GM21360 (cell line): Measurements from ENCODE around the gene TULP4.
"Not testable (repeated sequence)": the region's sequence is repeated elsewhere in the genome, so short reads cannot be mapped to it uniquely, and the experiment has no call there.

Experiments used
- ATAC-seq: cut with Tn5 transposase; IDR thresholded peaks from one replicate; pipeline ENCODE4 v1.9.1; 2021; ENCODE audit warnings: mild to moderate bottlenecking, moderate library complexity; ENCODE audit not compliant: unreplicated experiment

The TULP4 gene

DNA sequence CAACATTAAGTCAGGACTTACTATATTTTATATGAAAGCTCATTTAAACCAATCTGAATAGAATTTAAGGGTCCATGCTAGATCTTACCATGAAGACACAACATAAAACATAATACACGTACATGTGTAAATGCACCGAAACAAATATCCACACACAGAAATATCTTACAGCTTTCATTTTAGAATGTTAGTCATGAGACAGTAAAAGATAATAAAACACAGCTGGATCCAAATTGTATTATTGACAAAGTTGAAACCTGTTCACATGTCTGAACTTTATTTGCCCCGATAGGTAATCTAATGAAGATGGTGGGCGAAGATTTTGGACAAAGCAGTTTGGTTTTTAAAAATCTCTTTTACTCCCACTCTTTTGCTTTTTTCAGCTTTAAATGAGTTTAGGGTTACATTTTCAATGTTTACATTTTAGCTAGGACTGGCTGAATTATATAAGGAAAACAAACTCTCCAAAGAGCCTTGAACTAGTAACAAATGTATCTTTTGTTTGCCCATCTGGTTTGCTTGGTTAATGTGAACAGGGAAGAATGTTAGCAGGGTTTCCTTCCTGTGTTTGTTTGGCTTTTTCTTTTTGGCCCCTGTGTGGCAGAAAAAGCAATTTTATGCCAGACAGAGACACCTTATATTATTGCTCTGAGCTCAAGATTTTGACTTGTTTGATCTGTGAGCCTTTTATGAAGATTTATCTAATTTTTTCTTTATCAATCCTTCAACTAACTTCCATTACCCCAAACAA is 242.5 kb downstream of the TULP4 start:
- ATAC-seq, result no peak

DNA sequence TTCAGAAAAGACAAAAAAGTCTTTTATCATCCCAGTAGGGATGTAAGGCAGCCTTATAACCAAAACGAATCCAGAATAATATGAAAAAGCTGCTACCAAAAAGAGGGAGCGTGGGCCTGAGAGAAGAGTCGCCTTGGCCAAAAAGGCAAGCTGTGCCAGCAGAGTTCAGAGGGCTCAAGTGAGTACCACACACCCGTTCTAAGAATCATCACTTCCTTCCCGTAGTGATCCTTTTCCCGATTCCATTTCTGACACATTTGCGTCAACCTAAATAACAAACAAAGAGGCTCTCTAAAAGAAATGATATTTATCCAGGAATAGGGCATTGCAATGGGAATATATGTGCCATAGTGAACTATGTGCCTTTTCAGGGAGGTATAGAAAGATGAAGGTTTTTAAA is 243.8 kb downstream of the TULP4 start:
- ATAC-seq, result no peak

DNA sequence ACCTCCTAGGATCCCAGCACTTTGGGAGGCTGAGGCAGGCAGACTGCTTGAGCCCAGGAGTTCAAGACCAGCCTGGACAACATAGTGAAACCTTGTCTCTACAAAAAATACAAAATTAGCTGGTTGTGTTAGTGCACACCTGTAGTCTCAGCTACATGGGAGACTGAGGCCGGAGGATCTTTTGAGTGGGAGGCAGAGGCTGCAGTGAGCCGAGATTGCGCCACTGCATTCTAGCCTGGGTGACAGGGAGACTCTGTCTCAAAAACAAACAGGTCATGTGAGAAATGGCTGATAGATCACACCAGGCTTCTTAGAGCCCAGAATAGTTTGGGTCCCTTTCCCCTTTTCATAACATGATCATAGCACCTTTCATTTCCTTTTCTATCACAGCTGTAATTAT is 244.8 kb downstream of the TULP4 start:
- not testable (repeated sequence) for ATAC-seq

GRCh38 chr6:158557927-158558326 is 245.7 kb downstream of the TULP4 start:
- ATAC-seq, result no peak

DNA sequence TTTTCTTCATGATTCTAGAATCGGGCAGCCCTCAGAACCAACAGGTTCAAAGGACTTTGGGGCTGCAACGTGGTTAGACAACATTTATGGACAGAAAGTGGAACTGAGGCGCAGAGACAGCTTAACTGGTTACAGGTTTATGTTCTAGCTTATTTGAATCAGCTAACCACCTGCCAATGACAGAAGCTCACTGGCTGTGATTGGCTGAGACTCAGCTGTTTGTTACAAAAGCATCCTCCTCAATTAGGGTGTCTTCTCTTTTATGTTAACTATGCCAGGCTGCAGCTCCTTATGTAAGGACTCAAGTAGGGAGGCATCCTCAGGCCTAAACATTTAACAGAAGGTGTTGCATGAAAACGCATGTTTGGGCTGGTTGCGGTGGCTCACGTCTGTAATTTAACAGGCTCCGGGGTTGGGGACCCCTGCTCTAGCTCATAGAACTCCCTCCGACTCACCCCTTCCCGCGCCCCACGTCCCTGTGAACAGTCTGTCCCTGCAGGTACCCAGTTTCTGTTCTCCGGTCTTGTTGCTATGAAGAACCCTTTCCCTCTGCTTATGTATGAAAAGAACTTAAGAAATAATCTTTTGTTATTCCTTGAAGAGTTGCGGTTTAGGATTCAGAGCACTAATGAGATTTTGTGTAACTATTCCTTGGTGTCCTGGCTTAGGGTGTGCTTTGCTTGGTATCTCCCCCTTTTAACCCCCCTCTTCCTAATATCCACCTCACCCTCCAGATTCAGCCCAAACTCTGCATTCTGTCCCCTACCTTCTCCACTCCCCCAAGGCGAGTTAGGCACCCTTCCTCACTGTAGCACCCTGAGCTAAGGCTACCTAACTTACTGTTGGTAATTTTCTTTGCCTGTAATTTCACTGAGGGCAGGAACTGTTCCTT is 246.4 kb downstream of the TULP4 start:
- ATAC-seq, result no peak

- no peak for ATAC-seq
Measured at GRCh38 chr6:158559338-158559894, 247.2 kb downstream of the TULP4 start.

GRCh38 chr6:158559895-158560835 is 247.9 kb downstream of the TULP4 start, which contains the start of gene TMEM181:
TSS of gene TMEM181 (plus strand) at chr6:158560091. CDS start at chr6:158560225, 134 bp downstream.
- peak; percentile 82 for ATAC-seq

DNA sequence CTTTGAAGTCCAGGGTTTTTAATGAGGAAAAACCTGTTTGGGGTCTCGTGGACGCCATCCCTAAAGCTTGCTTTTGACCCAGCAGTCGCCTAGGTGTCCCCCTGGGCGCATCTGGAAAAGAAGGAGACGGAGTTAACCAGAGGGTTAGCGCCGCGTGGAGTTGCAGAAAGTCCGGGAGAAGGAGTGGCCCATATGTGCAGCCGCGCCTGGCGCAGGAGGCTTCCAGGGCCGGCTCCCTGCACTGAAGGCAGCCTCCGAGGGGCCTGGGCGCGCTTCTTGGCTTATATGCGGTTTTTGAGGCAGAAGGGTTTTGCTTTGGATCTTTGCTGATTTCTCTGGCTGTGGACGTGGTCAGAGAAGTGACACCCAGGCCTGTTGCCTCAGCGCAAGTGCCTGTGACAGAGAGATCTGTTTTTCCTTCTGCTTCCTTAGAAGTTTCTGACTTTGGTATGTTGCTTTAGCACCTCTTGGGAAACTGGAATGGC is 248.6 kb downstream of the TULP4 start:
- ATAC-seq, result no peak
